ENCODE measurements around the gene PITX1.

Gene PITX1

GRCh38 chr5:135030123-135030955 lies 3.7 kb downstream of the PITX1 start:
- Histone ChIP-seq H3K27ac (ENCODE audit: insufficient read depth in 1 of 2, low read depth in 1 of 2, low read length in 2 of 2, poor library complexity in 1 of 2, severe bottlenecking in 2 of 2) (no peak overlapping the region), H3K36me3 (ENCODE audit: control insufficient read depth in 4 of 4, insufficient read depth in 4 of 4, low read length in 3 of 4) (no peaks in the 10 kb centered on the region), H3K27me3 (replicated peaks in 2 of 5; ENCODE audit: control insufficient read depth in 4 of 5, insufficient read depth in 5 of 5, low read length in 4 of 5) (peaks cover 29 to 97% (median 69%) of the 10 kb centered on the region in 5 experiments), H3K9me3 (ENCODE audit: control extremely low read depth in 1 of 5, control insufficient read depth in 4 of 5, insufficient read depth in 2 of 5, low read depth in 1 of 5, low read length in 4 of 5) (no peaks in the 10 kb centered on the region), H3K4me1 (ENCODE audit: control extremely low read depth in 1 of 4, control insufficient read depth in 4 of 4, insufficient read depth in 4 of 4, low read length in 3 of 4) (peaks cover 0 to 40% (median 24%) of the 10 kb centered on the region in 4 experiments), H3K4me3 (ENCODE audit: control insufficient read depth in 1 of 7, extremely low read depth in 1 of 7, insufficient read depth in 4 of 7, low read depth in 2 of 7, low read length in 6 of 7) (peak overlapping the region in 3 of 7 experiments; percentile 40 to 50 (median 43))
- peak in 1 of 3 donors; percentile 22 for DNase-seq
- ChIA-PET CTCF (no interaction called here), POLR2A (no interaction called here)
- 11% methylated on average over 10 of the region's 13 CpGs for WGBS (ENCODE audit: insufficient coverage)

- ChIA-PET CTCF (no interaction called here), POLR2A (no interaction called here)
- Histone ChIP-seq H3K4me3 (ENCODE audit: control insufficient read depth in 1 of 7, extremely low read depth in 1 of 7, insufficient read depth in 4 of 7, low read depth in 2 of 7, low read length in 6 of 7) (no peak overlapping the region), H3K9me3 (ENCODE audit: control extremely low read depth in 1 of 5, control insufficient read depth in 4 of 5, insufficient read depth in 2 of 5, low read depth in 1 of 5, low read length in 4 of 5) (no peaks in the 10 kb centered on the region), H3K36me3 (ENCODE audit: control insufficient read depth in 4 of 4, insufficient read depth in 4 of 4, low read length in 3 of 4) (no peaks in the 10 kb centered on the region), H3K4me1 (ENCODE audit: control extremely low read depth in 1 of 4, control insufficient read depth in 4 of 4, insufficient read depth in 4 of 4, low read length in 3 of 4) (peaks cover 0 to 39% (median 23%) of the 10 kb centered on the region in 4 experiments), H3K27ac (ENCODE audit: insufficient read depth in 1 of 2, low read depth in 1 of 2, low read length in 2 of 2, poor library complexity in 1 of 2, severe bottlenecking in 2 of 2) (no peak overlapping the region), H3K27me3 (replicated peaks in 2 of 5; ENCODE audit: control insufficient read depth in 4 of 5, insufficient read depth in 5 of 5, low read length in 4 of 5) (peaks cover 29 to 97% (median 61%) of the 10 kb centered on the region in 5 experiments)
- WGBS (ENCODE audit: insufficient coverage) = 11% methylated on average over 15 of the region's 15 CpGs
- DNase-seq = peak in 2 of 3 donors; percentile 25 to 38
Observed at GRCh38 chr5:135029477-135030122, 4.4 kb downstream of the PITX1 start.

GRCh38 chr5:135028791-135029476 lies 5.1 kb downstream of the PITX1 start:
- H3K4me3 ChIP-seq (ENCODE audit: control insufficient read depth in 1 of 7, extremely low read depth in 1 of 7, insufficient read depth in 4 of 7, low read depth in 2 of 7, low read length in 6 of 7) = no peak overlapping the region
- H3K27ac ChIP-seq (ENCODE audit: insufficient read depth in 1 of 2, low read depth in 1 of 2, low read length in 2 of 2, poor library complexity in 1 of 2, severe bottlenecking in 2 of 2) = no peak overlapping the region
- H3K4me1 ChIP-seq (ENCODE audit: control extremely low read depth in 1 of 4, control insufficient read depth in 4 of 4, insufficient read depth in 4 of 4, low read length in 3 of 4) = peaks cover 0 to 34% (median 21%) of the 10 kb centered on the region in 4 experiments
- DNase-seq = peak in 2 of 3 donors; percentile 38 to 40
- POLR2A ChIA-PET = no interaction called here
- H3K27me3 ChIP-seq (replicated peaks in 2 of 5; ENCODE audit: control insufficient read depth in 4 of 5, insufficient read depth in 5 of 5, low read length in 4 of 5) = peaks cover 29 to 99% (median 59%) of the 10 kb centered on the region in 5 experiments
- CTCF ChIA-PET = no interaction called here
- H3K36me3 ChIP-seq (ENCODE audit: control insufficient read depth in 4 of 4, insufficient read depth in 4 of 4, low read length in 3 of 4) = no peaks in the 10 kb centered on the region
- WGBS (ENCODE audit: insufficient coverage) = 13% methylated on average over 45 of the region's 62 CpGs
- no peaks in the 10 kb centered on the region for H3K9me3 ChIP-seq (ENCODE audit: control extremely low read depth in 1 of 5, control insufficient read depth in 4 of 5, insufficient read depth in 2 of 5, low read depth in 1 of 5, low read length in 4 of 5)

- POLR2A ChIA-PET = no interaction called here
- H3K4me3 ChIP-seq (ENCODE audit: control insufficient read depth in 1 of 7, extremely low read depth in 1 of 7, insufficient read depth in 4 of 7, low read depth in 2 of 7, low read length in 6 of 7) = no peak overlapping the region
- DNase-seq = peak in 2 of 3 donors; percentile 24 to 29
- H3K4me1 ChIP-seq (ENCODE audit: control extremely low read depth in 1 of 4, control insufficient read depth in 4 of 4, insufficient read depth in 4 of 4, low read length in 3 of 4) = peaks cover 0 to 24% (median 12%) of the 10 kb centered on the region in 4 experiments
- H3K27me3 ChIP-seq (replicated peaks in 2 of 5; ENCODE audit: control insufficient read depth in 4 of 5, insufficient read depth in 5 of 5, low read length in 4 of 5) = peaks cover 29 to 92% (median 55%) of the 10 kb centered on the region in 5 experiments
- no peak overlapping the region for H3K27ac ChIP-seq (ENCODE audit: insufficient read depth in 1 of 2, low read depth in 1 of 2, low read length in 2 of 2, poor library complexity in 1 of 2, severe bottlenecking in 2 of 2)
- no peaks in the 10 kb centered on the region for H3K36me3 ChIP-seq (ENCODE audit: control insufficient read depth in 4 of 4, insufficient read depth in 4 of 4, low read length in 3 of 4)
- 7% methylated on average over 64 of the region's 79 CpGs for WGBS (ENCODE audit: insufficient coverage)
- H3K9me3 ChIP-seq (ENCODE audit: control extremely low read depth in 1 of 5, control insufficient read depth in 4 of 5, insufficient read depth in 2 of 5, low read depth in 1 of 5, low read length in 4 of 5) = no peaks in the 10 kb centered on the region
- CTCF ChIA-PET = no interaction called here
Observed at GRCh38 chr5:135027697-135028615, 6.1 kb downstream of the PITX1 start.

GRCh38 chr5:135027266-135027696 lies 6.7 kb downstream of the PITX1 start:
- H3K27ac ChIP-seq (ENCODE audit: insufficient read depth in 1 of 2, low read depth in 1 of 2, low read length in 2 of 2, poor library complexity in 1 of 2, severe bottlenecking in 2 of 2) = no peak overlapping the region
- ChIA-PET POLR2A (no interaction called here), CTCF (no interaction called here)
- H3K36me3 ChIP-seq (ENCODE audit: control insufficient read depth in 4 of 4, insufficient read depth in 4 of 4, low read length in 3 of 4) = no peaks in the 10 kb centered on the region
- 6% methylated on average over 23 of the region's 29 CpGs for WGBS (ENCODE audit: insufficient coverage)
- no peak for DNase-seq
- H3K27me3 ChIP-seq (replicated peaks in 2 of 5; ENCODE audit: control insufficient read depth in 4 of 5, insufficient read depth in 5 of 5, low read length in 4 of 5) = peaks cover 26 to 88% (median 52%) of the 10 kb centered on the region in 5 experiments
- peaks cover 0 to 20% (median 10%) of the 10 kb centered on the region in 4 experiments for H3K4me1 ChIP-seq (ENCODE audit: control extremely low read depth in 1 of 4, control insufficient read depth in 4 of 4, insufficient read depth in 4 of 4, low read length in 3 of 4)
- no peak overlapping the region for H3K4me3 ChIP-seq (ENCODE audit: control insufficient read depth in 1 of 7, extremely low read depth in 1 of 7, insufficient read depth in 4 of 7, low read depth in 2 of 7, low read length in 6 of 7)
- no peaks in the 10 kb centered on the region for H3K9me3 ChIP-seq (ENCODE audit: control extremely low read depth in 1 of 5, control insufficient read depth in 4 of 5, insufficient read depth in 2 of 5, low read depth in 1 of 5, low read length in 4 of 5)

GRCh38 chr5:135026645-135027265 lies 7.3 kb downstream of the PITX1 start:
- WGBS (ENCODE audit: insufficient coverage) = 64% methylated on average over 11 of the region's 12 CpGs

More at GRCh38 chr5:135026645-135027265, 7.3 kb downstream of the PITX1 start:
- H3K4me1 ChIP-seq (ENCODE audit: control extremely low read depth in 1 of 4, control insufficient read depth in 4 of 4, insufficient read depth in 4 of 4, low read length in 3 of 4) = peaks cover 0 to 20% (median 10%) of the 10 kb centered on the region in 4 experiments
- H3K27ac ChIP-seq (ENCODE audit: insufficient read depth in 1 of 2, low read depth in 1 of 2, low read length in 2 of 2, poor library complexity in 1 of 2, severe bottlenecking in 2 of 2) = no peak overlapping the region
- CTCF ChIA-PET = no interaction called here
- no peaks in the 10 kb centered on the region for H3K9me3 ChIP-seq (ENCODE audit: control extremely low read depth in 1 of 5, control insufficient read depth in 4 of 5, insufficient read depth in 2 of 5, low read depth in 1 of 5, low read length in 4 of 5)
- no peak for DNase-seq
- no peaks in the 10 kb centered on the region for H3K36me3 ChIP-seq (ENCODE audit: control insufficient read depth in 4 of 4, insufficient read depth in 4 of 4, low read length in 3 of 4)
- POLR2A ChIA-PET = no interaction called here
- peaks cover 20 to 86% (median 48%) of the 10 kb centered on the region in 5 experiments for H3K27me3 ChIP-seq (replicated peaks in 2 of 5; ENCODE audit: control insufficient read depth in 4 of 5, insufficient read depth in 5 of 5, low read length in 4 of 5)
- H3K4me3 ChIP-seq (ENCODE audit: control insufficient read depth in 1 of 7, extremely low read depth in 1 of 7, insufficient read depth in 4 of 7, low read depth in 2 of 7, low read length in 6 of 7) = no peak overlapping the region

Data from common myeloid progenitor, CD34-positive (primary cell).